ENCODE results near the gene PAOX.
A peak's percentile ranks its signal among the peaks of the same experiment; 100 is the strongest.
"Not testable (repeated sequence)": the region's sequence is repeated elsewhere in the genome, so short reads cannot be mapped to it uniquely, and the experiment has no call there.

PAOX gene

DNA sequence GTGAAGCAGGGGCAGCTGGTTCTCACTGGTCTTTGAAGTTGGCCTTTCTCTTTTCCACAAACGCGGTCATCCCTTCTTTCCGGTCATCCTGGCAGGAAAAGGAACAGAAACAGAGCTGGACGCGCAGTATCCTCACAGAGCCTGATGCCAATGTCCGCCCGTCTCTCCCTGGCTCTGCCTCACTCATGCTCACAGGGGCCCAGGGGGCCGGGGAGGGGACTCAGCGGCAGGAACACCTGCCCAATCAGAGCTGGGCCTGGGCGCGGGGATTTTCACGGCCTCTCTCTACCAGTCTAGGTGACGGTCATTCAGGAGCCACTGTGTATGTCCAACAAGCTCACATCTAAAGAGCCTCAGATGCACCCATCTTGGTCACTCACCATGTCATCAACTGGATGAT is 16.2 kb upstream of the PAOX start:
- no peak for DNase-seq (ENCODE audit: low read depth in 3 of 3, low spot score in 1 of 3)

GRCh38 chr10:133364645-133365431 is 14.2 kb upstream of the PAOX start:
- no peak for DNase-seq (ENCODE audit: low read depth in 3 of 3, low spot score in 1 of 3)

DNA sequence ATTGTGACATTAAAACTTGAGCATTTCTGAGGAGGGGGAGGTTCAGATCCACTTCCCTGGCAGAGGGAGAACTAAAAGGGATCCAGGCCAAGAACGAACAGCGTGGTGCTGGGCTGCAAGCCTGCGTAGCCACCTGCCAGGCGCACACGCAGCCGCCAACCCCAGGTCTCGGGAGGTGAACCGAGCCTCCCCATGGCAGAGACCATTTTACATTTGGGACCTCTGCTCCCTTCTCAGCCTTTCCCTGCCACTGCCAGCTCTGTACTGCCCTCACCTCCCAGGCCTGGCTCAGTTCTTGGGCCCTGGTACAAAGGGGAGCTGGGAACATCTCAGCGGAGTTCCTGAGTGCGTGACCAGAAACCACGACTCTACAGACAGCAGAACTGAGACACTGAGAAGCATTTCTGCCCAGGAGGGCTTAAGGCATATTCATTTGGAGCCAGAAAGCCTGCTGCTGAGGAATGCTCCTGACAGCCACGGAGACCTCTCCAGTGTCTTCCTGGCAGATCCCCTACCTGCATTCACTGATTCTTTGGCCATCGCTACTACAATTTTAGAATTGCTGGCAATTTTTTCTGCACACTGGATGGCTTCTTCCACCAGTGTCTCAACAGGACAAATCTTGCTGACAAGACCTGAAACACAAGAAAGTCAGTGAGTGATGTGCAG is 13.5 kb upstream of the PAOX start:
- no peak for DNase-seq (ENCODE audit: low read depth in 3 of 3, low spot score in 1 of 3)

DNA sequence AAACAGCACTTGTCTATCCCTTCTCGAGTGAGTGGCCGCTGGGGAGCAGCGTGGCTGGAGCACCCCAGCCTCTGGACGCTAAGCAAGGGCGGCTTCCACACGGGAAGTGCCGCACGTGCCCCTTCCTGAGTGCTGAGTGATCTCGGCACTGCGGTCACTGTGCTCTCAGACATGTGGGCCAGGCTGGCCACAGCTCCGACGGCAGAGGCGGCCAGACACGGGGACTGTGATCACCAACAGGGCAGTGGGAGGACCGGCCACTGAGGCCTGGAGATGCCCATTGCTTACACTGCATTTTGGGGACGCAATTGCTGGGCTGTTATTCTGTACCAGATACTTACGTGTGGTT is 13.0 kb upstream of the PAOX start:
- DNase-seq (ENCODE audit: low read depth in 3 of 3, low spot score in 1 of 3), result no peak

- DNase-seq (ENCODE audit: low read depth in 3 of 3, low spot score in 1 of 3), result no peak
Observed at GRCh38 chr10:133366751-133367150, 12.3 kb upstream of the PAOX start.

GRCh38 chr10:133367461-133367860 is 11.6 kb upstream of the PAOX start:
- DNase-seq (ENCODE audit: low read depth in 3 of 3, low spot score in 1 of 3), result not testable (repeated sequence)

- no peak for DNase-seq (ENCODE audit: low read depth in 3 of 3, low spot score in 1 of 3)
Observed at GRCh38 chr10:133368153-133368552, 10.9 kb upstream of the PAOX start.

- no peak for DNase-seq (ENCODE audit: low read depth in 3 of 3, low spot score in 1 of 3)
Observed at GRCh38 chr10:133370030-133370786, 8.9 kb upstream of the PAOX start.

- DNase-seq (ENCODE audit: low read depth in 3 of 3, low spot score in 1 of 3), result no peak
Observed at GRCh38 chr10:133372507-133372906, 6.6 kb upstream of the PAOX start.

DNA sequence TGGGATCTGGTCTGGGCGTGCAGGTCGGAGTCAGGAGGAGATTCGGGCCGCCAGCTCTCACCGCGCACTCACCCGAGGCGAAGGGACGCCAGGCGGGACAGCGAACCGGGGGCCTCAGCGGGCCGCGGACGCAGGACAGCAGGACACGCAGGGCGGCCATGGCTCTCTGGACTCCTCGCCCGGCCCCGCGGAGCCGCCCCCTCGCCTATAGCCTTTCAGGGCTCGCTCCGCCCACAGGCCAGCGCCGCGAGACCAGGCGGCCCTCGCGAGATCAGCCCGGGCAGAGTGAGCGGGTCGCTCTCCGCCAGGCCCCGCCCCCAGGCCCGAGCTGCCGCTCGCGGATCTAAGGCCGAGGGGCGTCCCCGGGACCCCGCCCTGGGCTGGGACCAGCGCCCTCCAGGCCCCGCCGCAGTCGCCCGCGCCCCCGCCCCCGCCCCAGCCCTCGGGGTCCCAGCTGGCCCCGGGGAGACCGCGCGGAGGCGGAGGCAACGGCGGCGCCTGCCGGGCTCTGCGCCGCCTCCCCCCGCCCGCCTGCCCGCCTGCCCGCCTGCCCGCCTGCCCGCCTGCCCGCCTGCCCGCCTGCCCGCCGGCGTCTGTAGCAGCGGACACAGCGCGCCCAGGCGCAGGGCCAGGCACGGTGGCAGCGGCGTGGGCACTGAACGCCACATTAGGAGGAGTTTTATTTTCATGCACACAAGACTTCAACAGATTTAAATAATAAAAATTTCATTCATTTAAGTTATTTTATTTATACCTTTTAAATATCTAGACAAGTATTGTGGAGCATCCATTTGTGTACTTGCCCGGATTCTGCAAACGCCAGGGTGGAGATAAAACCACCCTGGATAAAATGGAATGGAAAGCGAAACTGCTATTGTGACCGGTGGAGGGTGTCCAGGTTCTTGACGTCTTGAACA is 5.6 kb upstream of the PAOX start, which contains the start of gene ECHS1:
TSS of gene ECHS1 (minus strand) at position 181 of the 917 bp plus-strand sequence. CDS start at position 160, 21 bp downstream.
- peak; percentile 76 to 93 (median 81) for DNase-seq (ENCODE audit: low read depth in 3 of 3, low spot score in 1 of 3)

- no peak for DNase-seq (ENCODE audit: low read depth in 3 of 3, low spot score in 1 of 3)
Observed at GRCh38 chr10:133375357-133376115, 3.5 kb upstream of the PAOX start.

- not testable (repeated sequence) for DNase-seq (ENCODE audit: low read depth in 3 of 3, low spot score in 1 of 3)
Observed at GRCh38 chr10:133376183-133376582, 2.9 kb upstream of the PAOX start.

DNA sequence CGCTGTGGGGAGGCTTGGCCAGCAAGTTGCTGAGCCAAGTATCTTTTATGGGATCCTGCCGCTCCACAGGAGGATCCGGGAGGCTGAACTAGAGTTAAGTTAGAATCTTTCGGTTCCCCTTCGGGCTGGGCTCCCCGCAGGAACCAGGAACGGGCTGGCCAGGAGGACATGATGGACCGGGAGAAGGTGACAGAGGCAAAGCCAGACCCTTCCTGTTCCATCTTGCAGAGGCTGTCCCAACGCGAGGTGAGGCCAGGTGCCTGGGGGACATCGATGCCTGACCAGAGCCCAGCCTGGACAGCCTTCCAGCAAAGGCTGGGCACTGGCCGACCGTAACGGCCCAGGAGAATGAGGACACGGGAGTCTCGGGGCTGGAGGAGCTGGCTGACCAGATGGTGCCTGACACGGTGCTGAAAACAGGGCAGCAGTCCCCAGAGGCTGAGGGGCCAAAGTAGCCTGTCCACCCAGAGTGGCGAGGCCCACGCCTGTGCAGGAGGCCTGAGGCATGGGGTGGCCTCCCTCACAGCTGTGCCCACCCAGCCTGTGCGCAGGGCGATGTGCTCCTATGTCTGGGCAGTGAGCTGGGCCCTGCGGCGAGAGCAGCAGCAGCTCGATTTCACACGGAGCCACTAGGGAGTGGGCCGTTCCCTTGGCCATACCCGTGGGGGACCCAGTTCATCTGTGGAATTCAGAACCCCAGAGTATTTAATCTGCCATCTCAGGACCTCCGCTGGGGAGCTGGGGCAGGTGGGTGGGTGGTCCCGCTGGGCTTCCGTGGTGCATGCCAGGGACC is 1.8 kb upstream of the PAOX start:
- no peak for DNase-seq (ENCODE audit: low read depth in 3 of 3, low spot score in 1 of 3)

GRCh38 chr10:133377818-133378250 is 1.2 kb upstream of the PAOX start:
- DNase-seq (ENCODE audit: low read depth in 3 of 3, low spot score in 1 of 3), result no peak

- peak in 1 of 3 donors; percentile 51 for DNase-seq (ENCODE audit: low read depth in 3 of 3, low spot score in 1 of 3)
Observed at GRCh38 chr10:133378251-133379096, 588 bp upstream of the PAOX start.

DNA sequence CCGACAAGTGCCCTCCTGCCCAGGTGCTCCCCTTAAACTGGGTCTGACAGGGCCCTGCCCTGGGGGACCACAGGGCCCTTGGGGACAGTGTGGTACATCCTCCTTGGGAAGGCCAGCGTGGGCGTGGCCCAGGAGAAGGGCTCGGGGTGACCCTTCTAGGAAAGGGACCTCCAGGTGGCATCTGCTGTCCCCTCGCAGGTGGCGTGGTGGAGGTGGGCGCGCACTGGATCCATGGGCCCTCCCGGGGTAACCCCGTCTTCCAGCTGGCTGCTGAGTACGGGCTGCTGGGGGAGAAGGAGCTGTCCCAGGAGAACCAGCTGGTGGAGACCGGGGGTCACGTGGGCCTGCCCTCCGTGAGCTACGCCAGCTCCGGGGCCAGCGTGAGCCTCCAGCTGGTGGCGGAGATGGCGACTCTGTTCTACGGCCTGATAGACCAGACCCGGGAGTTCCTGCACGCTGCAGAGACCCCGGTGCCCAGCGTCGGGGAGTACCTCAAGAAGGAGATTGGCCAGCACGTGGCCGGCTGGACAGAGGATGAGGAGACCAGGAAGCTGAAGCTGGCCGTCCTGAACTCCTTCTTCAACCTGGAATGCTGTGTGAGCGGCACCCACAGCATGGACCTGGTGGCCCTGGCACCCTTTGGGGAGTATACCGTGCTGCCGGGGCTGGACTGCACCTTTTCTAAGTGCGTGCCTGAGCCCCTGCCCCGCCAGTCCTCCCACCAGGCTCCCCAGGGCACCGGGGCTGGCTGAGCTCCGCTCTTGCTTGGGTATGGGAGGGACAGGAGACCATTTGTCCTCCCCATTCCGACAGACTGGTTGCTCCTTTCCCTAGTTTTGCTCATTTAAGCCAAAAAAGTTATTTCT is 972 bp downstream of the PAOX start:
- no peak for DNase-seq (ENCODE audit: low read depth in 3 of 3, low spot score in 1 of 3)

DNA sequence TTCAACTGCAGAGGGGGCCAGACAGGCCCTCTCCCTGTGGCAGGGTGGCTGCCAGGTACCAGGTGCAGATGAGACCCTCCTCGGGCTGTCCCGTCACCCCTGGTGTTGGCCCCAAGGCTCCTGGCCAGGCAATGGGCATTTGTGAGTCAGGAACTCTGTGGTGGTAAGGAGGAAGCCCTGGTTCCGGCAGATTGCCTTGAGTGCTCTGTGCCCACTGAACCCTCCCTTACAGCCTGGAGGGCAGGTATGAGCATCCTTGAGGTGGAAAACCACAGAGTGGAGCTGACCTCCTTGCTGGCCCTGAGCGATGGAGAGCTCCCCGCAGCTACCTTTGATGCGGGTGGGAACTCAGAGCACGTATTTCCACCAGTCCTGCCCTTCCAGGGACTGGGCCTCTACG is 2.0 kb downstream of the PAOX start:
- DNase-seq (ENCODE audit: low read depth in 3 of 3, low spot score in 1 of 3), result no peak
